PC-3 (cell line): ENCODE data around the gene TNFRSF9.

Experiments
- CTCF ChIP-seq: fragments of 300-600 bp; sonication (generic); conservative IDR thresholded peaks from 2 replicates; pipeline ENCODE4 v1.5.1; 2017; ENCODE audit warnings: antibody characterized with exemption, low read depth, mild to moderate bottlenecking, low read length
- EZH2 ChIP-seq: fragments of 300-600 bp; sonication (generic); IDR thresholded peaks from one replicate; pipeline ENCODE4 v1.6.1; 2017; ENCODE audit warnings: antibody characterized with exemption, mild to moderate bottlenecking, low read length; ENCODE audit not compliant: unreplicated experiment

- TF ChIP-seq CTCF: no peak
- TF ChIP-seq EZH2: no peak
These were observed 24.2 kb downstream of the TNFRSF9 start for GRCh38 chr1:7916501-7916830.
